ENCODE data around the gene TMEM203.
"Not testable (repeated sequence)": the region's sequence is repeated elsewhere in the genome, so short reads cannot be mapped to it uniquely, and the experiment has no call there.

The TMEM203 gene, protein sequence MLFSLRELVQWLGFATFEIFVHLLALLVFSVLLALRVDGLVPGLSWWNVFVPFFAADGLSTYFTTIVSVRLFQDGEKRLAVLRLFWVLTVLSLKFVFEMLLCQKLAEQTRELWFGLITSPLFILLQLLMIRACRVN
- 9.7 to 16.6 reads per million in 2 donors for total RNA-seq

- DNase-seq: peak; percentile 84 to 92 (median 91)
Measured at GRCh38 chr9:137205126-137206069, at the start of gene TMEM203, which contains the start of gene NDOR1. TSS of gene TMEM203 (minus strand) at chr9:137205648. CDS start at chr9:137205414, 234 bp downstream. TSS of gene NDOR1 (plus strand) at chr9:137205700. CDS start at chr9:137205778, 78 bp downstream.

DNA sequence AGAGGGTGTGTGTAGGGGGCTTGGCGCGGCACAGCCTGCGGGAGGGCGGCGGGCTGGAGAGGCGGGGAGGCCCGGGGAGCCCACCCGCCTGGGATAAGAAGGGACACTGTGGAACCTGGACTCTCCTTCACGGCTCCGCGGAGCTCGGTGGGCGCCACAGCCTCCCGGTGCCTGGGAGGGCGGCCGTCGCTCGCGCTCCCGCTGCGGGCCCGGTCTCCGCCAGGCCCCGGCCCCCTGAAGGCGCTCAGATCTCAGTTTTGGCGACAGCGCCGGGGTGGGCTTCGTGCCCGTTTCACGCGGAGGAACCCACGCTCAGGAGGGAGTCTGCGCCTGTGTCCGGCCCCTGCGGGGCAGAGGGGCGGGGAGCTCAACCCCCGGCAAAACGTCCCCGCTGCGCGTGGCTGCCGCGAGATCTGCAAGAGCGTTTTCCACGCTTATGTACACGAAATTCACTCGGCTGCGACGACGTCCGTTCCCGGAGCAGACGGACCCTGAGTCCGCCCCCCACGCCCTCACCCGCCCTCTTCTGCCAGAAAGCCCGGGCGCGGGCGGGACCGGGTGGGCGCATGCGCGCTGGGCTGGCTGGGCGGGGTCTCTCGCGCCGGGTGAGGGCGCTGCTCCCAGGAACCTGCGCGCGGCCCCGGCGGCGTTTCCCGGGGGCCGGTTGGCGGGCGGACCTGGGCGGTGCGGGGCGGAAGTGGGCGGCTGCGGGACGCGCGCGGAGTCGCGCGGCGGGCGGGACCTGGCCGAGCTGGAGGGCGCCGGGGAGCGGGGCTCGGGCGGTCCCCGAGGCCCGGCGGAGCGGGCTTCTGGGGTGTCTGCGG lies 49.4 kb upstream of the TMEM203 start, which contains the start of gene NELFB:
TSS of gene NELFB (plus strand) at position 704 of the 824 bp plus-strand sequence.
- DNase-seq: peak; percentile 91 to 97 (median 93)

- DNase-seq: no peak
Measured at GRCh38 chr9:137253717-137254623, 48.5 kb upstream of the TMEM203 start.

DNA sequence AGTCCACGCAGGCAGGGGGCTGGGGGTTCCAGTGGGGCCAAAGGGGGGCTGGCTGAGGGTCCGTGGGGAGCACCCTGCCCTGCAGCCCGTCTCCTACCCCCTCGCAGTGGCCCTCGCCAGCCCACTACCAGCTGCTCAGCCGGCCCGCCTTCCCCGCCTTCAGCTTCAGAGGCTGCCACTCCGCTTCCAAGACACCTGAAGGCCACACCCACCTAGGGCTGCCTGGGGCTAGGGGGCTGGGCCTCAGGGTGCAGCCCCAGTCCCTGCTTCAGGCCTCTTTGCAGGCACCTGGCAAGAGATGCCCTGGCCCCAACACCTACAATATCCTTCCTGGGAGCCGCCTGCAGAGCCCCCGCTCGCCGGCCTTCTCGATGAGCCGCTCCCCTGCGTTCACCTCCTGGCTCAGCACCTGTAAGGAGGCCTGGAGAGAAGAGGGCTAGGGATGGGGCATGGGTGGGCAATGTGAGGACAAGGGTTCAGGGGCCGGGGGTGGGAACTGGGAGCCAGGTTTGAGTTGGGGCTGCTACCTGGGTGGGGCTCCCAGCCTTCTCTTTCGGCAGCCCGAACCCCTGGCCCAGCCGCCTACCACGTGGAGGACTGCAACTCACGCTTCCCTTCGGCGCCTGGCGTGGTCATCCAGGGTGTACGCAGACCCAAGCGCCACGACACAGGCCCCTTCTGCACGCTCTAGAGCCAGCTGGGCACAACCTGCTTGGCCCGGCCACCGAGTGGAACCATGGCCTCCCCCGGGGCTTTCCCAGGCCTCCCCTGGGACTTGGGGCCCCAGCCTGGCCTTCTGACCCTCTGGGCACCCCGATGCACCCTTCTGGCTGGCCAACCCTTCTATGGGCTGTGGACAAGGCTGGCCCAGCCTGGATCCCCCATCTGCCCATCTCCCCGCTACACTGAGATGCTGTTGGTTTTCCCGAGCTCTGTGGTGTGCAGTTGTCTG lies 47.4 kb upstream of the TMEM203 start:
- no peak for DNase-seq

GRCh38 chr9:137251490-137252268 lies 46.2 kb upstream of the TMEM203 start:
- DNase-seq: no peak

DNA sequence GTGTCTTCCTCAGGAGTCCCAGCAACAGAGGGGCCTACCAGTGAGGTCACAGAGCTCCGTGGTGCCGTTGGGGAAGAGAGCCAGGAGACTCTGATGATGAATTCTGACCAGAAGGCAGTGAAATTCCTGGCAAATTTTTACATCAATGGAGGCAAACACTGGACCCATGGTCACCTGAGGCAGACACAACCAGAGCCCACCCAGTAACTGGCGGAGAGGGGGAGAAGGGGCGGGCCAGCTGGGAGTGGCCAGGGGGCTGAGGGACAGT lies 45.7 kb upstream of the TMEM203 start, which contains the start of gene STPG3:
TSS of gene STPG3 (plus strand) at position 93 of the 268 bp plus-strand sequence. CDS start at position 94, 1 bp downstream.
- DNase-seq: no peak

DNA sequence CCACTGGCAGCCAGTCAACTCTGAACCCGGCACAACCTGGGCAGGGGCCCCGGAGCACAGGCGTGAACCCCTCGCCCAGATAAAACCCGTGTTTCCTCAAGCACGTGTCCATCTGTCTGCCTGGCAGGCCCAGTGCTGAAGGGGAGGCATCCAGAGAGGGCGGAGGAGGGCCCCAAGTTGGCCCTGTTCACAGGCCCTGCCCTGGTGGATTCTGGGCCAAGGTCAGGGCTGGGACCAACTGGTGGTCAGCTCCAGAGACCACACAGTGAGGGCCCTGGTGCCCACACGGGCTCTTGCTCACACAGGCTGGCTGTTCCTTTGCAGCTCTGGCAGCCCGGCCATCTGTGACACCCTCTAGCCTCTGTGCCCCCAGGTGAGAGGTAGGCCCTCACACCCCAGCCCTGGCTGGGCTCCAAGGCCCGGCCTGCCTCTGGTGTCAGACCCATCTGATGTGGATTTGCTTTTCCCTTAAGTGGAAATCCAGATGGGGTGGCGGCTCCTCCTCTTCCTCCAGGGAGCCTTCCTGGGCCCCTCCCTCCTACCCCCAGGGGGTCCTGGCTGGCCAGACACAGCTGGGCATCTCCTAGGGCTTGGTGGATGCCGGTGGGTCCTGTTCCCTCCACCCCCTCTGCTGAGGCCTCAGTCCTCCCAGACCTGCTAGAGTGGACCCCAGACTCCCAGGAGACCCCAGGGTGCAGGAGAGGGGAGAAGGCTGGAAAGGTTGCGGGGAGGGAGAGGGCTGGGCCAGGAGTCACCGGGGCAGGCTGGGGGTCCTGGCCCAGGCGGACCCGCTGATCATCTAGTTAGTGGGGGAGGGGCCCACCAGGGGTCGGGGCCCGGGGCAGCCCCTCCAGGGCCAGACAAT lies 45.1 kb upstream of the TMEM203 start:
- no peak for DNase-seq

GRCh38 chr9:137247916-137248175 lies 42.4 kb upstream of the TMEM203 start:
- no peak for DNase-seq

DNA sequence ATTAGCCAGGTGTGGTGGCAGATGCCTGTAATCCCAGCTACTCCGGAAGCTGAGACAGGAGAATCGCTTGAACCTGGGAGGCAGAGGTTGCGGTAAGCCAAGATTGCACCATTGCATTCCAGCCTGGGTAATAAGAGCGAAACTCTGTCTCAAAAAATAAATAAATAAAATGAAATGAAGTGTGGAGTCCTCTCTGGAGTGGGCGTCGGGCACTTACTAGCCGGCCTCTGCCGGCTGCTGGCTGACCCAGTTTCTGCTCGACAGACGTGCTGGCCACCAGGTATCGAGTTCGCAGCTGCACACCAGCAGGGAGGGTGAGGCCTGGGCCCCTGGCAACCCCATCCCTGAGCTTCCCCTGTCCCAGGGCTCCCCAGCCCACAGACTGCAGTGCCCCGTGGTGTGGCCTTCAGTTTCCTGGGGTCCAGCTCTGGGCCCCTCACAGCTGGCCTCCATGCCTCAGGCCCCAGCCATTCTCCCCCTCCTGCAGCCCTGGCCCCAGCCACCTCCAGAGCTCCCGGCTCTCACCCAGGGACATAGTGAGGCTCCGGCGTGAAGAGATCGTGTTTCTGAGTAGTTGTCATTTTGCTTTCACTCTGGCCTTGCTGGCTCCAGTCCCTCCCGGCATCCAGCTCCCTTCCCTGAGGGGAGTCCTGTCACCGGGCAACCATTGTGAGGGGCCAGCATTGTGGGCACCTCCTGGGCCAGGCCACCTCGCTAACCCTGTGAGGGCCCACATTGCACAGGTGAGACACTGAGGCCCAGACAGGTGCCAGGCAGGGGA lies 41.9 kb upstream of the TMEM203 start:
- no peak for DNase-seq

DNA sequence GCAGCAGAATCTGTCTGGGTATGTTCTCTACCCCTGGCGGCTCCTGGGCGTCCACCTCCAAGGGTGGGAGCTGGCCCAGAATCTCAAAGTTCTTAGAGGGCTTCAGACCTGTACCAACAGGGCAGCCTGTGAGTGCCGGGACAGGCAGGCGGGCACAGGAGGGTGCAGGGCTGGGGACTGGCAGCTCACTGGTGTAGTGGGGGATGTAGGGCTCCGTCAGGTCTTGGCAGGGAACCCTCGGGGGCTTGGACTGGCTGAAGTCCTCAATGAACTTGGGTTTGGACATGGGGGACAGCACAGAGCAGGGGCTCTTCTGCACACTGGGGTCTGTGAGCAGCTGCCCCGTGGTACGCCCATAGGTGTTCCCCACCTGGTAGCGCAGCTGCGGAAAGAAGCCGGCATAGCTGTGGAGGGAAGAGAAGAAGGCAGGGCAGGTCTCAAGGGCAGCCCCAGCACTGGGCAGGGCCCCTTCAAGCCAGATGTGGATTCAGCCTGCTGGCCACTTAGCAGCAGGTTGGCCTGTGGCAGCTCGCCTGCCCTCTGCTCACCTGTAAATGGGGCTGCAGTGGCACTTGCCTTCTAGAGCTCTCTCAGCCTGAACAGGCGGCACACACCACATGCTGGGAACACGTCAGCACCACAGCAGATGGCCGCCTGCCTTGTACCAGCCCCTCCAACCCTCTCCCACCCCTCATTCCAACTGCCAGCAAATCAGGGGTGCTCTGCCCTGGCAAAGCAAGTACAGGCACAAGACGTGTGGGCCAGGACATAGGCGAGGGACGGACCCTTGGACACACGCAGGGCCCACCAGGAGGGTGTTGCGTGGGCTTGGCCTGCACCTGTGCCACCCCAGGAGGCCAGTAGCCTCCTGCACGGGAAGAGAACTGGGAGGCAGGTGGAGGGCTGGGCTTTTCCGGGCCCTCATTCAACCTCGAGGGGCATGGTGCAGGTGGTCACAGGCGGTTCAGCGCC lies 40.3 kb upstream of the TMEM203 start:
- DNase-seq: no peak

DNA sequence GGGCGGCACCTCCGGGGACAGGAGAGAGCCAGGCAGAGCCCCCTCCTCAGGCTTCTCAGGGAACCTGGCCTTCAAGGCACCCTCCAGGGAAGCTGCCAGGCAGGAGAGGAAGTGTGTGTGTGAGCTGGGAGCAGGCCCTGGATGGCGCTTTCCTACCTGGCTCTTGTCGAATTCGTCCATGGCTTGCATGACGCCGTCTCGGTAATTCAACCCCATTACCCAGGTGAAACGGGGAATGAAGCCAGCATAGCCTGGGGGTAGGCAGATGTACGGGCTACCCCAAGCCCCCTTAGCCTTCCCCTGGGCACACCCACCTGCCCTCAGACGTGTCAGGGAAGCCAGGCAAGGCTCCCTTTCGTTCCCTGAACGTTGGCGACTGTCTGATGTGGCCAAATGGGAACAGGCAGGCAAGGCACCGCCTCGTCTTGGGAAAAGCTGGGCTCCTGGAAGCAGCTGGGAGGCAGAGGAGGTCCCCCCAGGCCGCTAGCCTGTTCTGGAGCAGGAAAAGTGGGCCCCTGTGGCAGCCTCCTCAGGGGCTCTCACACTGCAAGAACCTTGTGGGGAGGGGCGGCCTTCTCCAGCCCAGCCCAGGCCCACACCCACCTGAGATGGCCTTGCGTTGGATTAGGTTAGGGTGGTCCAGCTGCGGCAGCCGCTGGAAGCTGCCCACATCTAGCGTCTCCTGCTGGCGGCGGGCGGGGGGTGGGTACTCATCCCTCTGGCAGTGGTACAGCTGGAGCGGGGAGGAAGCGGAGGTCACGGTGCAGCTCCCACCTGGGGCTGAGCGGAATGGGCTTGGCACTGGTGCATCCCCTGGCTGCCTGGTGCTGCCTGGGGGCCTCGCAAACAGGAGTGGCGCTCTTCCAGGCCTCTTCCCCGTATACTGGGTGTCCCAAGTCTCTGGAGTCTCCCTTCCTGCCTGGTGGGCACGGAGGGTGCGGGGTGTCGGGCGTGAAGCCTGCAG lies 39.3 kb upstream of the TMEM203 start:
- no peak for DNase-seq

GRCh38 chr9:137243626-137244485 lies 38.4 kb upstream of the TMEM203 start:
- DNase-seq: no peak

DNA sequence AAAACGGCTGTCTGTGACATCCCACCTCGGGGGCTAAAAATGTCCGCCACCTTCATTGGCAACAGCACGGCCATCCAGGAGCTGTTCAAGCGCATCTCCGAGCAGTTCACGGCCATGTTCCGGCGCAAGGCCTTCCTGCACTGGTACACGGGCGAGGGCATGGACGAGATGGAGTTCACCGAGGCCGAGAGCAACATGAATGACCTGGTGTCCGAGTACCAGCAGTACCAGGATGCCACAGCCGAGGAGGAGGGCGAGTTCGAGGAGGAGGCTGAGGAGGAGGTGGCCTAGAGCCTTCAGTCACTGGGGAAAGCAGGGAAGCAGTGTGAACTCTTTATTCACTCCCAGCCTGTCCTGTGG lies 37.8 kb upstream of the TMEM203 start:
- not testable (repeated sequence) for DNase-seq

- DNase-seq: no peak
Measured at GRCh38 chr9:137242269-137243203, 37.1 kb upstream of the TMEM203 start.

All from T-helper 2 cell (primary cell).